ENCODE data around the gene MLLT3.

- no peak for TF ChIP-seq SIN3A (IDR thresholded peaks at IDR 0.05; ENCODE audit: borderline replicate concordance, insufficient read depth, low read length)
- no peak for TF ChIP-seq TAF1 (IDR thresholded peaks at IDR 0.05; ENCODE audit: borderline replicate concordance, insufficient read depth, low read length)
- no peak for TF ChIP-seq REST (IDR thresholded peaks at IDR 0.05; ENCODE audit: insufficient read depth in 1 of 2, low read depth in 2 of 2, low read length in 2 of 2)
- TF ChIP-seq POLR2AphosphoS5 (IDR thresholded peaks at IDR 0.05; ENCODE audit: low read depth, low read length): peak; percentile 72; the same call in 1 of the 2 replicates
- peak; percentile 39 for TF ChIP-seq FOXP2 (optimal IDR thresholded peaks at IDR 0.05; ENCODE audit: borderline replicate concordance, extremely low read depth, extremely low read length, insufficient read depth)
Measured at GRCh38 chr9:20622330-20623020, at the start of gene MLLT3.

All from PFSK-1 (cell line).